HEK293 (cell line): ENCODE measurements around the gene IMPDH1.

Experiments
- CTCF ChIA-PET: fragments of 350-600 bp; formaldehyde crosslinking; extraction: SDS; loops from one replicate; lab custom pipeline; 2021; ENCODE audit warnings: antibody characterized with exemption; lab: Yijun Ruan, JAX
- POLR2A ChIA-PET: fragments of 300-600 bp; formaldehyde crosslinking; extraction: SDS; loops from one replicate; lab custom pipeline; 2020; ENCODE audit warnings: antibody characterized with exemption, inconsistent platforms; lab: Yijun Ruan, JAX
- H3K27ac ChIP-seq: fragments of 200-500 bp; sonication (Bioruptor generic); 2 replicates; pipeline ENCODE4 v1.5.1; 2014; ENCODE audit warnings: low read depth, low read length, control low read depth, inconsistent platforms; ENCODE audit errors: extremely low read depth
- H3K36me3 ChIP-seq, 2 experiments: fragments of 200-500 bp in 1 of 2; sonication (Bioruptor generic) in 1 of 2; 1 replicate in 1 of 2; 2 replicates in 1 of 2; pipeline ENCODE4 v1.5.1; 2014 to 2017; ENCODE audit warnings: inconsistent platforms in 2 of 2, low read length in 2 of 2; ENCODE audit not compliant: control insufficient read depth in 2 of 2, insufficient read depth in 1 of 2
- H3K4me1 ChIP-seq: fragments of 200-500 bp; sonication (Bioruptor generic); 2 replicates; pipeline ENCODE4 v1.5.1; 2014; ENCODE audit warnings: mild to moderate bottlenecking, low read length, inconsistent platforms; ENCODE audit not compliant: control insufficient read depth, insufficient read depth
- H3K4me3 ChIP-seq: 2 replicates; pipeline ENCODE4 v1.5.1; 2011; ENCODE audit warnings: low read depth, mild to moderate bottlenecking, control low read depth, low read length, moderate library complexity
- H3K9me3 ChIP-seq: fragments of 200-500 bp; sonication (Bioruptor generic); 2 replicates; pipeline ENCODE4 v1.5.1; 2014; ENCODE audit warnings: low read depth, low read length, inconsistent platforms; ENCODE audit not compliant: control insufficient read depth, insufficient read depth
- BCL11B ChIP-seq: fragments of 450-650 bp; formaldehyde crosslinking; IDR thresholded peaks from 2 replicates; pipeline ENCODE4 v1.5.1; 2016; ENCODE audit warnings: low read depth, missing biosample characterization, missing genetic modification characterization
- GFI1B ChIP-seq: fragments of 450-650 bp; formaldehyde crosslinking; IDR thresholded peaks from 2 replicates; pipeline ENCODE4 v1.5.1; 2016; ENCODE audit warnings: missing biosample characterization, missing genetic modification characterization
- IKZF3 ChIP-seq: fragments of 450-650 bp; IDR thresholded peaks from 2 replicates; pipeline ENCODE4 v1.5.0; 2018; ENCODE audit warnings: missing biosample characterization, mild to moderate bottlenecking, missing genetic modification characterization, moderate library complexity
- OSR2 ChIP-seq: fragments of 450-650 bp; formaldehyde crosslinking; IDR thresholded peaks from 2 replicates; pipeline ENCODE4 v1.5.1; 2016; ENCODE audit warnings: missing biosample characterization, missing genetic modification characterization
- SP7 ChIP-seq: fragments of 450-650 bp; formaldehyde crosslinking; IDR thresholded peaks from 2 replicates; pipeline ENCODE4 v1.5.1; 2016; ENCODE audit warnings: missing biosample characterization, missing genetic modification characterization
- TRIM28 ChIP-seq: IDR thresholded peaks from 2 replicates; pipeline ENCODE4 v1.6.1; 2011; ENCODE audit warnings: low read length, control low read depth, borderline replicate concordance
- WT1 ChIP-seq: fragments of 450-650 bp; formaldehyde crosslinking; IDR thresholded peaks from 2 replicates; pipeline ENCODE4 v1.5.1; 2016; ENCODE audit warnings: missing biosample characterization, missing genetic modification characterization
- ZBTB21 ChIP-seq: fragments of 450-650 bp; formaldehyde crosslinking; IDR thresholded peaks from 2 replicates; pipeline ENCODE4 v1.5.1; 2017; ENCODE audit warnings: missing biosample characterization, missing genetic modification characterization
- ZEB2 ChIP-seq: fragments of 450-650 bp; formaldehyde crosslinking; IDR thresholded peaks from 2 replicates; pipeline ENCODE4 v1.5.1; 2016; ENCODE audit warnings: missing biosample characterization, missing genetic modification characterization
- ZFP41 ChIP-seq: fragments of 450-650 bp; formaldehyde crosslinking; IDR thresholded peaks from 2 replicates; pipeline ENCODE4 v1.5.1; 2016; ENCODE audit warnings: missing biosample characterization, missing genetic modification characterization, borderline replicate concordance
- ZNF146 ChIP-seq: fragments of 450-650 bp; formaldehyde crosslinking; IDR thresholded peaks from 2 replicates; pipeline ENCODE4 v1.5.1; 2016; ENCODE audit warnings: missing biosample characterization, missing genetic modification characterization
- ZNF19 ChIP-seq: fragments of 450-650 bp; formaldehyde crosslinking; IDR thresholded peaks from 2 replicates; pipeline ENCODE4; 2016; ENCODE audit warnings: missing biosample characterization, missing genetic modification characterization, low read depth
- ZNF202 ChIP-seq: fragments of 450-650 bp; formaldehyde crosslinking; IDR thresholded peaks from 2 replicates; pipeline ENCODE4 v1.5.1; 2016; ENCODE audit warnings: missing biosample characterization, missing genetic modification characterization, borderline replicate concordance
- ZNF214 ChIP-seq: fragments of 450-650 bp; formaldehyde crosslinking; IDR thresholded peaks from 2 replicates; pipeline ENCODE4 v1.5.1; 2017; ENCODE audit warnings: missing biosample characterization, mild to moderate bottlenecking, missing genetic modification characterization, borderline replicate concordance
- ZNF221 ChIP-seq: fragments of 450-650 bp; formaldehyde crosslinking; IDR thresholded peaks from 2 replicates; pipeline ENCODE4 v1.5.1; 2017; ENCODE audit warnings: missing biosample characterization, missing genetic modification characterization, borderline replicate concordance
- ZNF239 ChIP-seq: fragments of 450-650 bp; formaldehyde crosslinking; IDR thresholded peaks from 2 replicates; pipeline ENCODE4 v1.5.1; 2016; ENCODE audit warnings: missing biosample characterization, missing genetic modification characterization
- ZNF394 ChIP-seq: fragments of 450-650 bp; formaldehyde crosslinking; IDR thresholded peaks from 2 replicates; pipeline ENCODE4 v1.5.1; 2016; ENCODE audit warnings: missing biosample characterization, missing genetic modification characterization, mild to moderate bottlenecking, moderate library complexity, borderline replicate concordance
- ZNF510 ChIP-seq: fragments of 450-650 bp; formaldehyde crosslinking; IDR thresholded peaks from 2 replicates; pipeline ENCODE4 v1.5.1; 2018; ENCODE audit warnings: mild to moderate bottlenecking, missing genetic modification characterization, missing biosample characterization; ENCODE audit not compliant: insufficient replicate concordance
- ZNF600 ChIP-seq: fragments of 450-650 bp; formaldehyde crosslinking; IDR thresholded peaks from 2 replicates; pipeline ENCODE4 v1.5.1; 2016; ENCODE audit warnings: missing biosample characterization, missing genetic modification characterization
- ZNF610 ChIP-seq: fragments of 450-650 bp; formaldehyde crosslinking; IDR thresholded peaks from 2 replicates; pipeline ENCODE4 v1.5.1; 2016; ENCODE audit warnings: missing biosample characterization, missing genetic modification characterization, borderline replicate concordance
- ZNF747 ChIP-seq: fragments of 450-650 bp; formaldehyde crosslinking; IDR thresholded peaks from 2 replicates; pipeline ENCODE4 v1.5.1; 2016; ENCODE audit warnings: missing biosample characterization, missing genetic modification characterization
- ZNF76 ChIP-seq: fragments of 450-650 bp; formaldehyde crosslinking; IDR thresholded peaks from 2 replicates; pipeline ENCODE4; 2016; ENCODE audit warnings: low read depth, missing biosample characterization, missing genetic modification characterization, borderline replicate concordance
- ZNF837 ChIP-seq: fragments of 450-650 bp; formaldehyde crosslinking; IDR thresholded peaks from 2 replicates; pipeline ENCODE4 v1.5.1; 2016; ENCODE audit warnings: missing biosample characterization, missing genetic modification characterization
- TF ChIP-seq, protein P1 (sequence below): fragments of 450-650 bp; IDR thresholded peaks from 2 replicates; pipeline ENCODE4 v1.5.1; 2018; ENCODE audit warnings: missing biosample characterization, mild to moderate bottlenecking, missing genetic modification characterization
- TF ChIP-seq, protein P2 (sequence below): IDR thresholded peaks from 2 replicates; pipeline ENCODE4 v1.6.1; 2011; ENCODE audit warnings: mild to moderate bottlenecking, low read depth, low read length, borderline replicate concordance
- TF ChIP-seq, protein P3 (sequence below): fragments of 450-650 bp; formaldehyde crosslinking; IDR thresholded peaks from 2 replicates; pipeline ENCODE4 v1.5.1; 2016; ENCODE audit warnings: missing biosample characterization, missing genetic modification characterization
- TF ChIP-seq, protein P4 (sequence below): fragments of 450-650 bp; formaldehyde crosslinking; IDR thresholded peaks from 2 replicates; pipeline ENCODE4 v1.5.1; 2016; ENCODE audit warnings: missing biosample characterization, missing genetic modification characterization
- TF ChIP-seq, protein P5 (sequence below): fragments of 450-650 bp; formaldehyde crosslinking; IDR thresholded peaks from 2 replicates; pipeline ENCODE4 v1.5.1; 2016; ENCODE audit warnings: missing biosample characterization, missing genetic modification characterization

IMPDH1 gene

DNA sequence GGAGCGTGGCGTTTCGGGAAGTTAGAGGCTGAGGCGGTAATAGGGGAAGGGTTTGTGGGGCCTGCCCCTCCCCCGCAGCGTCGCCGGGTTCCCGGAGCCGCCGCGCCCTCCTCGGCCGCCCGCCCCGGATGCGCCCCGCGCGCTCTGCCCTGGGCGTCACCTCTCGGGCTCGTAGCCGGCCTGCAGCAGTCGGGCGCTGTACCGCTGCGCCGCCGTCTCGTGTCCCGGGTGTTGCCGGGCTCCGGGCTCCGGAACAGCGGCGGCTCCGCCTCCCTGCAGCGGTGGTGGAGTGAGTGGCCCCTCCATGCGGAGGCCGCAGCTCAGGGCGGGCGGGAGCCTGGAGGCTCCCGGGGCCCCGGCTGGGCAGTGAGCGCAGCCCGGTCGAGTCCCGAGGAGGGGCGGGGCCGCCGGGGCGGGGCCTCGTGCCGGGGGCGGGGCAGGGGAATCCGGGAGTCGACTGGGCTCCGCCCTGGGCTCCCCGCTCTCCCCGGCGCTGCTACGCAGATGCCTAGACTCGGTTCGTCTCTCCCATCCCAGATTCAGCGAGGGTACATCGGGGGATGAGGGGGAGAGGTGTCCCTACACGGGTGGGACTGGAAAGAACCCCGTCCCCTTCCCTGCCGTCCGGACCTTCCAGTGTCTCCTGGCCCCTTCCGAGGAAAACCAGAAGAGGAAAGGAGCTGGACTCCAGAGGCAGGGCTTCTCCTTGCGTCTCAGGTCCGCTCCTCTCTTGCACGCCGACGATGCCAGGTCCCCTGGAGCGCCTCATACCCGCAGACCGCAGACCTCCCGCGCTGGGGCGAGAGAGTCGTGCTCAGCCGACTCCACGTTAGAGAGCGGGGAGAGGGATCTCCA lies at the start of gene IMPDH1:
TSS of gene IMPDH1 (minus strand) at position 387 of the 855 bp plus-strand sequence. CDS start at position 306, 81 bp downstream.
- CTCF ChIA-PET, result interaction anchor here (0.7 to 9.5 kb wide), 12 partner anchors 9 to 514 kb away, joined by 3 to 131 read pairs (median 4); partner anchors contain the start of gene HILPDA
- peak within 1 kb of the TSS; percentile 45 for H3K27ac ChIP-seq
- TF ChIP-seq, protein P1, sequence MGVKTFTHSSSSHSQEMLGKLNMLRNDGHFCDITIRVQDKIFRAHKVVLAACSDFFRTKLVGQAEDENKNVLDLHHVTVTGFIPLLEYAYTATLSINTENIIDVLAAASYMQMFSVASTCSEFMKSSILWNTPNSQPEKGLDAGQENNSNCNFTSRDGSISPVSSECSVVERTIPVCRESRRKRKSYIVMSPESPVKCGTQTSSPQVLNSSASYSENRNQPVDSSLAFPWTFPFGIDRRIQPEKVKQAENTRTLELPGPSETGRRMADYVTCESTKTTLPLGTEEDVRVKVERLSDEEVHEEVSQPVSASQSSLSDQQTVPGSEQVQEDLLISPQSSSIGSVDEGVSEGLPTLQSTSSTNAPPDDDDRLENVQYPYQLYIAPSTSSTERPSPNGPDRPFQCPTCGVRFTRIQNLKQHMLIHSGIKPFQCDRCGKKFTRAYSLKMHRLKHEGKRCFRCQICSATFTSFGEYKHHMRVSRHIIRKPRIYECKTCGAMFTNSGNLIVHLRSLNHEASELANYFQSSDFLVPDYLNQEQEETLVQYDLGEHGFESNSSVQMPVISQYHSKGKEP (tag by site-specific recombination), result peak; percentile 74; the same call in 1 of the 2 replicates
- no peak for TF ChIP-seq ZNF214 (tag by site-specific recombination)
- TF ChIP-seq TRIM28, result no peak
- peak; percentile 95 for TF ChIP-seq ZNF394
- no peak for TF ChIP-seq BCL11B
- no peak for TF ChIP-seq GFI1B (tag by site-specific recombination)
- no peak for TF ChIP-seq ZNF747
- no peak for TF ChIP-seq ZNF19 (tag by site-specific recombination)
- peak; percentile 45; the same call in 1 of the 2 replicates for TF ChIP-seq ZNF76 (tag by site-specific recombination)
- TF ChIP-seq ZNF600 (tag by site-specific recombination), result no peak
- TF ChIP-seq OSR2 (tag by site-specific recombination), result peak; percentile 10; the same call in 1 of the 2 replicates
- TF ChIP-seq, protein P2, sequence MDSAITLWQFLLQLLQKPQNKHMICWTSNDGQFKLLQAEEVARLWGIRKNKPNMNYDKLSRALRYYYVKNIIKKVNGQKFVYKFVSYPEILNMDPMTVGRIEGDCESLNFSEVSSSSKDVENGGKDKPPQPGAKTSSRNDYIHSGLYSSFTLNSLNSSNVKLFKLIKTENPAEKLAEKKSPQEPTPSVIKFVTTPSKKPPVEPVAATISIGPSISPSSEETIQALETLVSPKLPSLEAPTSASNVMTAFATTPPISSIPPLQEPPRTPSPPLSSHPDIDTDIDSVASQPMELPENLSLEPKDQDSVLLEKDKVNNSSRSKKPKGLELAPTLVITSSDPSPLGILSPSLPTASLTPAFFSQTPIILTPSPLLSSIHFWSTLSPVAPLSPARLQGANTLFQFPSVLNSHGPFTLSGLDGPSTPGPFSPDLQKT, result no peak
- TF ChIP-seq ZNF202, result no peak
- TF ChIP-seq ZFP41 (tag by site-specific recombination), result no peak
- TF ChIP-seq, protein P3, sequence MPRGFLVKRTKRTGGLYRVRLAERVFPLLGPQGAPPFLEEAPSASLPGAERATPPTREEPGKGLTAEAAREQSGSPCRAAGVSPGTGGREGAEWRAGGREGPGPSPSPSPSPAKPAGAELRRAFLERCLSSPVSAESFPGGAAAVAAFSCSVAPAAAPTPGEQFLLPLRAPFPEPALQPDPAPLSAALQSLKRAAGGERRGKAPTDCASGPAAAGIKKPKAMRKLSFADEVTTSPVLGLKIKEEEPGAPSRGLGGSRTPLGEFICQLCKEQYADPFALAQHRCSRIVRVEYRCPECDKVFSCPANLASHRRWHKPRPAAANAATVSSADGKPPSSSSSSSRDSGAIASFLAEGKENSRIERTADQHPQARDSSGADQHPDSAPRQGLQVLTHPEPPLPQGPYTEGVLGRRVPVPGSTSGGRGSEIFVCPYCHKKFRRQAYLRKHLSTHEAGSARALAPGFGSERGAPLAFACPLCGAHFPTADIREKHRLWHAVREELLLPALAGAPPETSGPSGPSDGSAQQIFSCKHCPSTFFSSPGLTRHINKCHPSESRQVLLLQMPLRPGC (tag by site-specific recombination), result no peak
- no peak for TF ChIP-seq ZNF146 (tag by site-specific recombination)
- peak; percentile 75 for TF ChIP-seq ZNF610
- TF ChIP-seq, protein P4, sequence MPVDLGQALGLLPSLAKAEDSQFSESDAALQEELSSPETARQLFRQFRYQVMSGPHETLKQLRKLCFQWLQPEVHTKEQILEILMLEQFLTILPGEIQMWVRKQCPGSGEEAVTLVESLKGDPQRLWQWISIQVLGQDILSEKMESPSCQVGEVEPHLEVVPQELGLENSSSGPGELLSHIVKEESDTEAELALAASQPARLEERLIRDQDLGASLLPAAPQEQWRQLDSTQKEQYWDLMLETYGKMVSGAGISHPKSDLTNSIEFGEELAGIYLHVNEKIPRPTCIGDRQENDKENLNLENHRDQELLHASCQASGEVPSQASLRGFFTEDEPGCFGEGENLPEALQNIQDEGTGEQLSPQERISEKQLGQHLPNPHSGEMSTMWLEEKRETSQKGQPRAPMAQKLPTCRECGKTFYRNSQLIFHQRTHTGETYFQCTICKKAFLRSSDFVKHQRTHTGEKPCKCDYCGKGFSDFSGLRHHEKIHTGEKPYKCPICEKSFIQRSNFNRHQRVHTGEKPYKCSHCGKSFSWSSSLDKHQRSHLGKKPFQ, result no peak
- TF ChIP-seq WT1 (tag by site-specific recombination), result peak; percentile 51
- peak; percentile 84 for TF ChIP-seq ZEB2 (tag by site-specific recombination)
- TF ChIP-seq, protein P5, sequence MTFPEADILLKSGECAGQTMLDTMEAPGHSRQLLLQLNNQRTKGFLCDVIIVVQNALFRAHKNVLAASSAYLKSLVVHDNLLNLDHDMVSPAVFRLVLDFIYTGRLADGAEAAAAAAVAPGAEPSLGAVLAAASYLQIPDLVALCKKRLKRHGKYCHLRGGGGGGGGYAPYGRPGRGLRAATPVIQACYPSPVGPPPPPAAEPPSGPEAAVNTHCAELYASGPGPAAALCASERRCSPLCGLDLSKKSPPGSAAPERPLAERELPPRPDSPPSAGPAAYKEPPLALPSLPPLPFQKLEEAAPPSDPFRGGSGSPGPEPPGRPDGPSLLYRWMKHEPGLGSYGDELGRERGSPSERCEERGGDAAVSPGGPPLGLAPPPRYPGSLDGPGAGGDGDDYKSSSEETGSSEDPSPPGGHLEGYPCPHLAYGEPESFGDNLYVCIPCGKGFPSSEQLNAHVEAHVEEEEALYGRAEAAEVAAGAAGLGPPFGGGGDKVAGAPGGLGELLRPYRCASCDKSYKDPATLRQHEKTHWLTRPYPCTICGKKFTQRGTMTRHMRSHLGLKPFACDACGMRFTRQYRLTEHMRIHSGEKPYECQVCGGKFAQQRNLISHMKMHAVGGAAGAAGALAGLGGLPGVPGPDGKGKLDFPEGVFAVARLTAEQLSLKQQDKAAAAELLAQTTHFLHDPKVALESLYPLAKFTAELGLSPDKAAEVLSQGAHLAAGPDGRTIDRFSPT (tag by site-specific recombination), result 0 out of 2 replicates have a peak, but pooled peaks have one; percentile 52
- TF ChIP-seq ZBTB21, result peak; percentile 43; the same call in 1 of the 2 replicates
- TF ChIP-seq ZNF221 (tag by site-specific recombination), result no peak
- no peak for TF ChIP-seq ZNF510 (tag by site-specific recombination)
- TF ChIP-seq ZNF239 (tag by site-specific recombination), result no peak
- TF ChIP-seq SP7 (tag by site-specific recombination), result peak; percentile 41; the same call in 1 of the 2 replicates
- TF ChIP-seq IKZF3 (tag by site-specific recombination), result peak; percentile 95
- TF ChIP-seq ZNF837 (tag by site-specific recombination), result no peak

More for the DNA sequence above, at the start of gene IMPDH1:
- no peaks in the 10 kb centered on the region; the same call in 1 of the 2 replicates for H3K4me1 ChIP-seq
- H3K36me3 ChIP-seq, result no peaks in the 10 kb centered on the region
- H3K4me3 ChIP-seq, result peak within 1 kb of the TSS; percentile 70
- POLR2A ChIA-PET, result interaction anchor here (0.6 to 1.4 kb wide), 3 partner anchors 9 to 60 kb away, joined by 3 to 5 read pairs (median 4); no protein-coding TSS in a partner anchor
- H3K9me3 ChIP-seq, result no peaks in the 10 kb centered on the region
